DMS153 (cell line): ENCODE measurements around the gene RUFY3.
"Not testable (repeated sequence)": the region's sequence is repeated elsewhere in the genome, so short reads cannot be mapped to it uniquely, and the experiment has no call there.

Experiments used
- DNase-seq: peaks from one replicate; lab custom pipeline; 2025; lab: John Stamatoyannopoulos, UW

Gene RUFY3

GRCh38 chr4:70735915-70736314 lies 14.2 kb downstream of the RUFY3 start:
- not testable (repeated sequence) for DNase-seq

DNA sequence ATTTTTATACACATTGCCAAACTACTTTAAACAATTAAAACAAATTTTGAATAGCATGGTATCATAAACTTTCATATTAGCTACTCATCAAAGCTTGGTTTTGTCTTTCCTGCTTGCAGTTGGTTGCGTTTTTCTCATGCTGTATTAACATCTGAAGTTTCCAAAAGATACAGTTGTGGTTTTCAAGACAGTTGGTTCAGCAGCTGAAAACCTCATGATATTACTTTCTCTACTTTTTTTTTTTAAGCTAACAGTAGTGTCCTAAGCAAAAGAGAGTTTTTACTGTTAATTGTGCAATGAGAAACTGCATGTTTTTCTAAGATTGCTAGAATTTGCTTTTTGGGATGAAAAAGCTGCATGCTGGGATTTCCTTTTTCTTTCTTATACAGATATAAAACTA lies 15.2 kb downstream of the RUFY3 start:
- no peak for DNase-seq

- no peak for DNase-seq
These were observed 15.6 kb downstream of the RUFY3 start for GRCh38 chr4:70737409-70737808.

- DNase-seq: no peak
These were observed 18.0 kb downstream of the RUFY3 start for GRCh38 chr4:70739496-70740337.

DNA sequence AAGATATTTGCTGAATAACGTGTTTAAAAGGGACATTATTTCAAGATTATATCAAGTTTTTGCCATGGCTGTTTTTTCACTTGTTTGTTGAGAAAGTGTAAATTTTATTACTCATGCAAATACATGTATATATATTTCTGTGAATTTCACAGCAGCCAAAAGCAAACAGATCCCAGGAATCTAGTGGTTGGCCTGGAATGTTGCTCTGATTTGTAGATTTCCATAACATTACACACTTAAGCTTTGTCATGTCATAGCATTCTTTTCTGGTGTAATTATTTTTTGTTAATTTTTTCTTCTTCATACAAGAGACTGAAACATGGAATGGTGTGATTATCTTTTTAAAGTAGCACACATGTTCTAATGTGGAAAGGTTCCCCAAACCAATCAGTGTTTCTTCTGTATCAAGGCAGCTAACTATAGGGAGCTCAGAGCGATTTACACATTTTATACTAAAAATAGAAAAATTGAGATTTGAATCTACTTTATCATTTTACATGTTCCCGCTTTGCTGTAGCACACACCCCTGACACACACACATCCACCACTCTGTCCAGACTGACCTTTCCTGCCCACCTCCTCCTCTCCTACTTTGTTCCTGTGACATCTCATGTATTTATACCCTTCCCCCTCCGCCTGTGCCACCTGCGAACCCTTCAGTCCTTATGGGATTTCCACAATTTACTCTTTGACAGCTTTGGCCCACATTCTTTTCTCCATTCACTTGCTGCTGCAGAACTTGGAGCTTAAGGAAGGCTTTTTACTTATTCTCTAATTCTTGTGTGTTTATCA lies 20.3 kb downstream of the RUFY3 start:
- DNase-seq: no peak

DNA sequence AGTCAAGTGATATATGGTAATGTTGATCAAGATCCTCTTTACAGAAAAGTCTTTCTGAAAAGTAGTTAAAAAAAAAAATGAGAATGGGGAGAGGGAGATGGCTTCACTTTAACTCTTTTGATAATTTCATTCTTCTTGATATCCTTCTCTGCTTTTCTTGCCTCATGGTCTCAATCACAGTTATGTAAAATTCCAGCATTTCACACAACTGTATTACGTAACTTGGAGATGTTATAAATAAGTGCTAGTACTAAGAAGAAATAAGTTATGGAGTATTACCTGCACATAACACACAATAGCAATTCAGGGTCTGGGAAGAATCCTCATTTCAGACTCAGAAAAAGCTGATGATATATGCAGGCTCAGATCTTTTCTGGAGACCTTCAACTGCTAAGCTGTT lies 22.0 kb downstream of the RUFY3 start:
- DNase-seq: no peak

DNA sequence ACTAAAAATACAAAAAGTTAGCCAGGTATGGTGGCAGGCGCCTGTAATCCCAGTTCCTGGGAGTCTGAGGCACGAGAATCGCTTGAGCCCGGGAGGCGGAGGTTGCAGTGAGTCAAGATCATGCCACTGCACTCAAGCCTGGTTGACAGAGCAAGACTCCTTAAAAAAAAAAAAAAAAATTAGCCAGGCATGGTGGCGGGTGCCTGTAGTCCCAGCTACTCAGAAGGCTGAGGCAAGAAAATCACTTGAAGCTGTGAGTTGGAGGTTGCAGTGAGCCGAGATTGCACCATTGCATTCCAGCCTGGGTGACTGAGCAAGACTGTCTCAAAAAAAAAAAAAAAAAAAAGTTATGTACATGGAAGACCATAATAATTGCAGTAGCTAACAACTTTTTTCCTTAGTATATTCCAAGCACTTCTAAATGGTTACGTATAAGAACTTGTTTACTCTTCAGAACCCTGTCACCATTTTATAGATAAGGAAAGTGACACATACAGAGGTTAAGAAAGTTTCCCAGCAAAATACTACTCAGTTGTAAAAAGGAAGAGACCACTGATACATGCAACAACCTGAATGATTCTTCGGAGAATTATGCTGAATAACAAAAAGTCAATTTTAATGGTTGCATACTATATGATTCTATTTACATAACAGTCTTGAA lies 24.5 kb downstream of the RUFY3 start:
- no peak for DNase-seq

GRCh38 chr4:70747874-70748273 lies 26.1 kb downstream of the RUFY3 start:
- DNase-seq: no peak

GRCh38 chr4:70749313-70749712 lies 27.5 kb downstream of the RUFY3 start:
- no peak for DNase-seq

DNA sequence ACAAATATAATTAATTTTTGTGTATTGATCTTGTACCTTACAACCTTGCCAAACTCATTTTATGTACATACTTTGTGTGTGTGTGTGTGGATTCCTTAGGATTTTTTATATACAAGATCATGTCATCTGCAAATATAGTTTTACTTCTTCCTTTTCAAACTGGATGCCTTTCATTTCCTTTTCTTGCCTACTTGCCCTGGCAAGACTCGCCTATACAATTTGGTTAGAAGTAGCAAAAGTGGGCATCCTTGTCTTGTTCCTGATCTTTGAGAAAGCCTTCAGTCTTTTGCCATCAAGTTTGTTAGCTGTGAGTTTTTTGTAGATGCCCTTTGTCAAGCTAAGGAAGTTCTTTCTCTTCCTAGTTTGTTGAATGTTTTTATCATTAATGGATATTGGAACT lies 30.5 kb downstream of the RUFY3 start:
- no peak for DNase-seq

DNA sequence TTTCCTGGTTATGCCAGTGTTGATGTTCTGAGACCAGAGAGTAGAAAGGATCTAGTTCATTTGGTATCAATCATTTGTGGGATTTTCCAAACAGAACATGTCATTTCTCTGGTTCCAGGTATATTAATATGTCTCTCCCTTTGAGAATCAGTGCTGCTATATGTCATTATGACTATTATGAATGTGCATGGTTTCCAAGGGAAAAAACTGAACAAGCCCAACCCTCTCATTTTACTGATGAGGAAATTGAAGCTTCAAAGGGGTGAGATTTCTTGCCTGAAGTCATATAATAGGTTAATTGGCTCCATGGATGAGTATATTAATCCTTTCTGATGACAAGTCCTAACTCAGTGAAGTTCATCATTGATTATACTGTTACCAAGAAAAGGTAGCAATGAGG lies 31.9 kb downstream of the RUFY3 start:
- no peak for DNase-seq

DNA sequence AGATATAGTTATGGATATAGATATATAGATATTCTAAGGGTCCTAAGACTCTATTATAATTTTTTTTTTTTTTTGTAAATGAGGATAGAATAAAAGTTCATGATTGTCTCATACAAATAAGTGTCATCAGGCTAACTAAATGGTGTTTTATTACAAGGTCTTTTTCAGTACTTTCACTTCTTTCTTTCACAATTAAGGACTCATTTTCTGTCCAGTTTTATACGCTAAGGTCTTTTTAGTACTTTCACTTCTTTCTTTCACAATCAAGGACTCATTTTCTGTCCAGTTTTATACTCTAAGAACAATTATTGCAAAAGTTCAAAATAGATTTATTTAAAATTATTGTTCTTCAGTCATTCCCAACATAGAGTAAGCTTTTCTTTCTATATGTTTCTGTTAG lies 32.7 kb downstream of the RUFY3 start:
- DNase-seq: no peak

- no peak for DNase-seq
These were observed 33.4 kb downstream of the RUFY3 start for GRCh38 chr4:70754990-70755688.

DNA sequence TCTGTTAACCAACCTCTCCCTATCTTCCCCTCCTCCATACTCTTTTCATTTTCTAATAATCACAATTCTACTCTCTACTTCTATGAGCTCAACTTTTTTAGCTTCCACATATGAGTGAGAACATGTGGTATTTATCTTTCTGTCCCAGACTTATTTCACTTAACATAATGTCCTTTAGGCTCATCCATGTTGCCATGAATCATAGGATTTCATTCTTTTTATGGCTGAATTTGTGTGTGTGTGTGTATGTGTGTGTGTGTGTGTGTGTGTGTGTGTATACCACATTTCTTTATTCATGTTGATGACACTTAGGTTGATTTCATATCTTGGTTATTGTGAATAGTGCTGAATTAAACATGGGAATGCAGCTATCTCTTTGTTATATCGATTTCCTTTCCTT lies 37.4 kb downstream of the RUFY3 start:
- DNase-seq: no peak

DNA sequence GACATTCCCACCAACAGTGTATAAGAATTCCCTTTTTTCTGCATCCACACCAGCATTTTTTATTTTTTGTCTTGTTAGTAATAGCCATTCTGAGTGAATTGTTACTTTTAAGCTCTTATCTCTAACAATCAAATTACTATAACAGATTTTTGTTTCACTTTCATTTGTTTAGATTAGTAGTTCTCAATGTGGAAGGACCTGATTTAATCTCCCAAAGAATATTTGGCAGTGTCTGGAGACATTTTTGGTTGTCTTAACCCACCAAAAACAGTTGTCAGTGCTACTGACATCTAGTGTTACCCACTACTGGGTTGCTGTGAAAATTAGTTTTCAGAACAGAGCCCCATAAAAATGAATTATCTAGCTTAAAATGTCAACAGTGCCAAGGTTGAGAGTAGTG lies 37.9 kb downstream of the RUFY3 start:
- no peak for DNase-seq

DNA sequence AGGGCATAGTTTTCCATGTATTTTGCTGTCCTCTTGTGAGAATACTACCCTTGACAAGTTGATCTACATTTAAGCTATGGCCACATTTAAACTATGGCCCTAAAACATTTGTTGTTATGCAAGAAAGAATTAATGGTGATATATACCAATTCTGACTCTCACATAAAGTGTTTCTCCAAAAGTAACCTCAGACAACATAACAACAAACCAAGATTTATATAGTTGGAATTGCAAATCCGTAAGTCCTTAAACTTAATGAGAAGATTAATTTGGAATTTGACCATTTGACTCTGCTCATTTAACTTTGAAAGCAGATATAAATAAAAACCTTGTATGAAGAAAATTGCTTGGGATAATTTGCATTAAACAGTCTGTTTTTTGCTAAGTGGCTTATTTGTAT lies 38.9 kb downstream of the RUFY3 start:
- no peak for DNase-seq

DNA sequence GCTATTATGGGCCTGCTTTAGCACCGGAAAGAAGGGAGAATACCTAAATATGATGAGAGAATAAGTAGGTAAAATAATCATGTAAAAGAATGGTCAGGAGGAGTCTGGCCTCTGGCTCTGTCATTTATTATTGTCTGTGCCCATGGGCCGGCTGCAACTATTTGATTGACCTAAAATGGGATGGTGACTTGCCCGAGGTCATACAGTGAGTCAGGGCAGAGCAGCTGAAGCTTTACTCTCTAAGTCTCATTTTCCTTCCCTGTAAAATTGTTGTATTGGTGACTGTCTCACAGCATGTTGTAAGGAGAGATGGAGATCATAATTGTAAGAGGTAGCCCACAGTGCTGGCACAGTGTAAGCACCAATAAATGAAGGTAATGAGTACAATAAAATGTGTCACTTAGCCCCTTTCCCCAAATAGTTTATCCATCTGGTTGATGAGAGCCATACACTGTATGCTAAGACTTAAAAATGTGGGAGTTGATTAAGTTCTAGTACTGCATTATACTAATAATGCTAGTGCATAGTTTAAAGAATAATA lies 39.6 kb downstream of the RUFY3 start:
- DNase-seq: no peak

DNA sequence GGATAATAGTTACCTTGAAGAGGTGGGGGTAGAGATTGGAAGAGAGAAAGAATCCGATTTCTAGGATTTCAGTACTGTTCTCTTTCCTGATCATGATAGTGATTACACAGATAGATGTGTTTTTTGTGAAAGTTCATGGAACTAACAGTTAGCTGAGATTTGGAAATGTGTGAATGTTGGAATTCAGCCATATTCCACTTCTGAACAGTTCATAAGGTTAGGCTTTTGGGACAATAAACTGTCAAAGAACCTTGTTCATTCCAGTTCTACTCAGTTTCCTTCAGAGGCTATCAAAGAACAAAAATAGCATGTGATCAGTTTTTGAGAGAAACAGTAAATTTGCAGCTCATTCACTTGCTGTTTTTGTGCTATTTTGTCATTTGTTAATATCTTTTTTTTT lies 43.6 kb downstream of the RUFY3 start:
- no peak for DNase-seq

GRCh38 chr4:70768301-70768948 lies 46.7 kb downstream of the RUFY3 start:
- DNase-seq: no peak

GRCh38 chr4:70769396-70769795 lies 47.6 kb downstream of the RUFY3 start:
- DNase-seq: not testable (repeated sequence)

DNA sequence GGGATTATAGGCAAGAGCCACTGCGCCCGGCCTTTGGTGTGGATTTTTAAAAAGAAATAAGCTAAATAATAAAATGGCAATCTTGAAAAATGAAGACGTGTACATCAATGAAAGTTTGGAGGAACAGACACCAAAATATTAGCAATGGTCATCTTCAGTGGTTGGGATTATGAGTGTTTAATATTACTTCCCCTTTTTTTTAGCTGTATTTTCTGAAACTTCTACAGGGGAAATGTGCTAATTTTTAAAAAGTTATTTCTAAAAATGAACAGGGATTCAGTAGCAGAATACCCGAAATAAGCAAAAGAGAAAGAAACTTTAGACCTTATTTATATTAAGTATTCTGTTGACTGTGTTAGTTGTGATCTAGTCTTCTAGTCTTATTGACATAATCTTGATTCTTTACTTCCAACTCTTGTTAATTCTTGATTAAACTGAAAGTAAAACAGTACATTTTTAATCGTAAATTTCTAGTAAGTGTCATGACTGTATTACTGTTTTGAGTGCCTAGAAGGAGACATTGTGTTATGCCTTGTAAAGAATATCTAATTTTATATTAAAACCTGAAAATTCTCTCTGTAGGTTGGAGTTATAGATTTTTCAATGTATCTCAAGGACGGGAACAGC lies 51.3 kb downstream of the RUFY3 start:
- DNase-seq: no peak
